Calu3 (cell line): Measurements from ENCODE around the gene RACGAP1. TPM values are rescaled to one million over a fixed set of nuclear protein-coding genes. Genes with fewer than 3 reads are reported as not detected.

Experiments used
- BruUV-seq: library from RNA; stranded (reverse); fragments of 400-500 nt; replicated peaks from 2 replicates; lab custom pipeline; 2021; lab: Mats Ljungman, UMichigan
- CTCF ChIA-PET: fragments of 300-600 bp; sonication (Branson Sonifier 250); formaldehyde crosslinking; loops from one replicate; lab custom pipeline; 2022; ENCODE audit warnings: antibody characterized with exemption; lab: Charles Lee
- DNase-seq: peaks from one replicate; pipeline ENCODE4 v3.0.0; 2022
- H3K27ac Mint-ChIP-seq: one replicate; pipeline ENCODE4 v1.8.0; 2022; ENCODE audit warnings: mixed read lengths; ENCODE audit not compliant: unreplicated experiment
- H3K27me3 Mint-ChIP-seq: one replicate; pipeline ENCODE4 v1.8.0; 2022; ENCODE audit warnings: mixed read lengths; ENCODE audit not compliant: unreplicated experiment
- H3K36me3 Mint-ChIP-seq: one replicate; pipeline ENCODE4 v1.8.0; 2022; ENCODE audit warnings: mild to moderate bottlenecking, moderate library complexity, mixed read lengths; ENCODE audit not compliant: insufficient read depth, unreplicated experiment
- H3K4me1 Mint-ChIP-seq: one replicate; pipeline ENCODE4 v1.8.0; 2022; ENCODE audit warnings: mild to moderate bottlenecking, low read depth, mixed read lengths; ENCODE audit not compliant: unreplicated experiment
- H3K4me3 Mint-ChIP-seq: one replicate; pipeline ENCODE4 v1.8.0; 2022; ENCODE audit warnings: mild to moderate bottlenecking, low read depth, moderate library complexity, mixed read lengths; ENCODE audit not compliant: unreplicated experiment
- H3K9me3 Mint-ChIP-seq: one replicate; pipeline ENCODE4 v1.8.0; 2022; ENCODE audit warnings: low read depth, mixed read lengths; ENCODE audit not compliant: unreplicated experiment
- CTCF ChIP-seq: fragments of 200-600 bp; IDR thresholded peaks from one replicate; pipeline ENCODE4 v1.8.0; 2022; ENCODE audit warnings: antibody characterized with exemption; ENCODE audit not compliant: unreplicated experiment
- intact Hi-C: fragments of 100-400 bp; cut with micrococcal nuclease; formaldehyde crosslinking; loops from one replicate; pipeline ENCODE4 v1.10.0; 2022; ENCODE audit not compliant: unreplicated experiment
- total RNA-seq: library from RNA; stranded (reverse); gene quantifications from 2 replicates; pipeline ENCODE4 v1.2.3, GENCODE V29; 2022

The RACGAP1 gene
- total RNA-seq, 1 experiment from 2014 or later: 62.0 TPM

- peak; percentile 80 for DNase-seq
- H3K4me1 Mint-ChIP-seq: peaks cover 54% of the 10 kb centered on the region
- BruUV-seq: TSS peak; percentile 45
- no peaks in the 10 kb centered on the region for H3K9me3 Mint-ChIP-seq
- CTCF ChIA-PET: interaction anchor here (0.7 to 3.0 kb wide), 4 partner anchors 11 to 92 kb away, joined by 4 to 20 read pairs (median 4); no protein-coding TSS in a partner anchor
- H3K27ac Mint-ChIP-seq: peak overlapping the region; percentile 88
- no peak for TF ChIP-seq CTCF
- H3K4me3 Mint-ChIP-seq: peak overlapping the region; percentile 68
- H3K36me3 Mint-ChIP-seq: peaks cover 28% of the 10 kb centered on the region
- intact Hi-C loops: no loop called here
- H3K27me3 Mint-ChIP-seq: peaks cover 14% of the 10 kb centered on the region
These were observed 65.4 kb downstream of the RACGAP1 start for GRCh38 chr12:49959685-49960473.

- DNase-seq: no peak
- CTCF ChIA-PET: no interaction called here
- Mint-ChIP-seq H3K27me3 (peaks cover 14% of the 10 kb centered on the region), H3K4me3 (no peak overlapping the region), H3K4me1 (peaks cover 31% of the 10 kb centered on the region), H3K9me3 (no peaks in the 10 kb centered on the region), H3K27ac (no peak overlapping the region), H3K36me3 (peaks cover 18% of the 10 kb centered on the region)
- no peak for TF ChIP-seq CTCF
- no TSS peak for BruUV-seq
- intact Hi-C loops: no loop called here
These were observed 67.7 kb downstream of the RACGAP1 start for GRCh38 chr12:49957570-49957967.

GRCh38 chr12:49956663-49957569, 68.4 kb downstream of the RACGAP1 start:
- TF ChIP-seq CTCF: no peak
- peaks cover 14% of the 10 kb centered on the region for H3K27me3 Mint-ChIP-seq
- CTCF ChIA-PET: no interaction called here
- H3K27ac Mint-ChIP-seq: no peak overlapping the region
- H3K9me3 Mint-ChIP-seq: no peaks in the 10 kb centered on the region
- H3K36me3 Mint-ChIP-seq: peaks cover 11% of the 10 kb centered on the region
- intact Hi-C loops: no loop called here
- H3K4me3 Mint-ChIP-seq: no peak overlapping the region
- BruUV-seq: no TSS peak
- no peak for DNase-seq
- H3K4me1 Mint-ChIP-seq: peaks cover 25% of the 10 kb centered on the region

GRCh38 chr12:49955899-49956662, 69.2 kb downstream of the RACGAP1 start:
- Mint-ChIP-seq H3K4me3 (no peak overlapping the region), H3K27ac (no peak overlapping the region), H3K36me3 (peaks cover 10% of the 10 kb centered on the region), H3K9me3 (no peaks in the 10 kb centered on the region), H3K27me3 (peaks cover 13% of the 10 kb centered on the region), H3K4me1 (peaks cover 25% of the 10 kb centered on the region)
- no peak for TF ChIP-seq CTCF
- BruUV-seq: no TSS peak
- no peak for DNase-seq
- CTCF ChIA-PET: no interaction called here
- intact Hi-C loops: no loop called here
